Stimulated activated CD8-positive, alpha-beta memory T cell treated with anti-CD3 and anti-CD28 coated beads, Interleukin-4, amount 100 ng/mL, for 24 hours (primary cell): ENCODE results near the gene SERPINA6.
"Not testable (repeated sequence)": the region's sequence is repeated elsewhere in the genome, so short reads cannot be mapped to it uniquely, and the experiment has no call there.

Source experiments
- DNase-seq: peaks from one replicate; pipeline ENCODE4 v3.0.0-alpha.2; 2020; ENCODE audit warnings: low read depth

Gene SERPINA6

DNA sequence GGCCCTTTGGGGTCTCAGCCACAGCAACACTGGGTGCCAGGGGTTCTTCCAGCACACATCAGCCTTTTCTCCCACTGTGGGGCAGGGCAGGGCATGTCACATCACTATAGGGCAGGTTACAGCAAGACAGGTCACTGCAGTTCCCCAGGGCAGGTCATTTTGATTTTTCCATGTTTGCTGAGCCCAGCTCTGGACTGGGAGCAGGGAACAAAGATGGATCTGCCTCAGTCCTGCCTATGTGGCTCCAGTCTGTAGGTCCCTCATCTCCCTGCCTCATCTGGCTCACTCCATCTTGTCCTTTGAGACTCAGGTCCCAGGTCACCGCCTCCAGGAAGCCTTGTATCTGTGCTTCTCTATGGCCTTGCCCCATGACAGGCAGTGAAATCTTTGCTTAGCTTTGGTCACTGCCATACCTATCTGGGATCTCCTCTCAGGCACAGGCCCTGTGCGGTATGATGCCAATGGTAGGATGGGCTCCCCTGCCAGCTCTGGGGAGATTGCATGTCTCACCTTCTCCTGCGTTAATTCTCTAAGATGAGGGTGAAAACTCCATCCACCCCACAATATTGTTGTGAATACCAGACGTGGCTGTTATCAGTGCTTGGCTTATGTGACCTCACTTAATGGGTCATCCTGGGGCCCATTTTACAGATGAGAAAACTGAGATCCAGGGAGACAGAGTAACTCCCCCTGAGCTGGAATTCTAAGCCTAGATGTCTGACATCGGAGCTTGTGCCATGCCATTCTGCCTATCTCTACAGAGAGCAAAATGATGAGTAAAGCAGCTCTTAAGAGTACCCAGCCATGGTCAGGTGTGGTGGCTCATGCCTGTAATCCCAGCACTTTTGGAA lies 1.5 kb downstream of the SERPINA6 start:
- no peak for DNase-seq

DNA sequence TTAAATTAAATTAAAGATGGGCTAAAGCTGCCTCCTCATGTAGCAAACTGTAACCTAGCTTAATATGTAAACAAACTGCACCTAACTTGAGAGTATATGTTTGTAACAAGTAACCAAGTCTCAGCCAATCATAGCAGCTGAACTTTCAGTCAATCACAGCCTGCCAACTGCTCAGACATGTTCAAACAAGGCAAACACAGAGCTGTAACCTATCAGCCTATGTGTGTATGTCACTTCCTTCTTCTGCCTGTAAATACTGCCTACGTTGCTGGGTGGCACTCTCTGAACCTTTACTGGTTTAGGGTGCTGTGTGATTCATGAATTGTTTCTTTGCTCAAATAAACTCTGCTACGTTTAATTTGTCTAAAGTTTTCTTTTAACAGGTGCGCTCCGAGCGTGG lies 2.9 kb downstream of the SERPINA6 start:
- DNase-seq = no peak

DNA sequence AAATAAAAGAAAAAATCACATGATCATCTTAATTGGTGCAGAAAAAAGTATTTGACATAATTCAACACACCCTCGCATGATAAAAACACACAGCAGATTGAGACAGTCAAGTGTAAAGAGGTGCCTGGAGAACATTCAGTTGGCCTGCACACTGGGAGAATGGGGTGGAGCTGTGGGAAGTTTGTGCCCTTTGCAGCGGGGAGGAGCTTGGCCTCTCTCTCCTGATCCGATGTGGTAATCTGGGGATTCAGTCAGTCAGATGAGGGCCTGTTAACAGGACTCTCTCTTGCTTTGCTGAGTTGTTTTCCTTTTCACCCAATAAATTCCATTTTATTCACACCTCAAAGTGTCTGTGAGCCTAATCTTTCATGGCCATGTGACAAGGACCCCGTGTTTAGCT lies 5.9 kb downstream of the SERPINA6 start:
- DNase-seq = no peak

DNA sequence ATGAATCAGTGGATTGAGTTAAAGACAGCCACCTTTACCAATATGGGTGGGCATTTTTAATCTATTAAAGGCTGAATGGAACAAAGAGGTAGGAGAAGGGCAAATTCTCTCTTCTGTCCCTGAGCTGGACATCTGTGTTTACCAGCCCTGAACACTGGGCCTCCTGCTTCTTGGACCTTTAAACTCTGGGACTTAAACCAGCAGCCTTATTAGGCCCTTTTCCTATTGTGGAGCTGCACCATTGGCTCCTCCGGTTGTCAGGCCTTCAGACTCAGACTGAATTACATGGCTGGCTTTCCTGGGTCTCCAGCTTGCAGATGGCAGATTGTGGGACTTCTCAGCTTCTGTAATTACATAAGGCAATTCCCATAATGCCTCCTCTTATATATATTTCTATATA lies 6.4 kb downstream of the SERPINA6 start:
- no peak for DNase-seq

DNA sequence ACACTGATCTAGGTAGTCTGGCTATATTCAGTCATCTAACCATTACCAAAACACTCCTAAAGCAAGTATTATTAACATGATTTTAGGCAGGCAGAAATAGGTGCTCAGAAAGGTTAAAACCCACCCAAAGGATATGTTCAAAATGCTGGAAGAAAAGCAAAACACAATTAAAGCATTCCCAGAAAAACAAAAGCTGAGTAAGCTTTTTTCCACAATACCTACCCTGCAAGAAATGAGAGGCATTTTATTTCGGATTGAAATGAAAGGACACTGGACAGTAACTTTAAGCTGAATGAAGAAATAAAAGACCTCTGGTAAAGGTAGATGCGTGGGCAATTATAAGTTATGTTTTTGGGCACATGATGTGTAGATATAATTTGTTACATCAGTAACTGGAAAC lies 8.2 kb downstream of the SERPINA6 start:
- no peak for DNase-seq

DNA sequence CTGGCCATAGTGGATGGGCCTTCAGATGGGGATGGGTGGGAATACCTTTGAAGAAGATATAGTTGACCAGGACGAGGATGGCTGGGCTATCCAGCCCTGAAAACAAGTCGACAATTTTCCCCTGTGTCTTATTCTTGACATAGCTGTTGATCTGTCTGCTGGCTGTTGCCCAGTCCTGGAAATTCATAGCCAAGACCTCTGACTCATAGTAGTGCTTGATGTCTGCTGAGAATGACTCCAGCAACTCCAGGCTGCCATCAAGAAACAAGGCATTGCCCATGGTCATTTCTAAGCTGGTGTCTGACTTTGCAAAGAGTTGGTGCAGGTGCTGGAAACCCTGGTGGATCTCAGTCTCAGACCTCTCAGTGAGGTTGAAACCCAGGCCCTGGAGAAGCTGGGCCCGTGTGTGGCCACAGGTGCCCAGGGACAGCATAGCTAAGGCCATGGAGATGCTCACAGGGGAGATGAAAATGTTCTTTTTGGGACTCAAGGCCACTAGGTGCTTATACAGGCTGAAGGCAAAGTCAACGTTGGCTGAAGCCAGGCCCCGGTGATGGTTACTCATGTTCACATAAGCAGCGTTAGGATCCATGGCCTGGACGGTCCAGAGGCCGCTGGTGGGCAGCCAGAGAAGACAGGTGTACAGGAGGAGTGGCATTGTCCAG lies 9.0 kb downstream of the SERPINA6 start:
- DNase-seq = no peak

DNA sequence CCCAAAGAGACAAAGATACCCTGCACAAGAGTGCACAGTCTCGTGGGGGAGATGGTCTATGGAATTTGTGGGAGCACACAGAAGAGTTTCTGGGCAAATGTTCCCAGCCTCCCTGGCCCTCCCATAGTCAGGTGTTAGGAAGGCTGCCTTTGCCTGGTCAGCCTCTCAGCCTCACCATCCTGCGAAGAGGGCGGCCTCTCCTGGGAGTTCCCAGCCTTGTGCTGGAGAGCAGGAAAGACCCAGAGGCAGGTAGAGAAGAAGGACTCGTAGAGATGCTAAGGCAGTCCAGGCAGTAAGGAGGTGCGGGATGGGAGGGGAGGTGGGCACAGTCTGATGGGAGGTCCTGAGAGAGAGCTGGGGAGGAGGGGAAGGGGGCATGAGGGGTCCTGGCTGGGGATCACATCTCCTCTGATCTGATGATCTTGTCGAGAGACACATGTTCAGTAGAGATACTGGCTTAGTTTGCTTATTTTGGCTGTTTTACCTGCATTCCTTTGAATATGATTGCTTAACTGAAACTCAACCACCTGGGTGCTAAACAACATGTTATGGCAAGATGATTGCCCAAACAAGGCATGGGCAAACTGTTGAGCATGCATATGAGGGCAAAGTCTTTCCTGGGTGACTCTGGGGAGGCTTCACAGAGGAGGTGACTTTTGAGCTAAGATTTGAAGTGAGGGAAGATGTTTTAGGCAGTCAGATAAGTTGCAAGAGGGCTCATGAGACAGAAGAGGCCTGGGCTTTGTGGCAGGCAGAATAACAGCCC lies 10.5 kb downstream of the SERPINA6 start:
- no peak for DNase-seq

DNA sequence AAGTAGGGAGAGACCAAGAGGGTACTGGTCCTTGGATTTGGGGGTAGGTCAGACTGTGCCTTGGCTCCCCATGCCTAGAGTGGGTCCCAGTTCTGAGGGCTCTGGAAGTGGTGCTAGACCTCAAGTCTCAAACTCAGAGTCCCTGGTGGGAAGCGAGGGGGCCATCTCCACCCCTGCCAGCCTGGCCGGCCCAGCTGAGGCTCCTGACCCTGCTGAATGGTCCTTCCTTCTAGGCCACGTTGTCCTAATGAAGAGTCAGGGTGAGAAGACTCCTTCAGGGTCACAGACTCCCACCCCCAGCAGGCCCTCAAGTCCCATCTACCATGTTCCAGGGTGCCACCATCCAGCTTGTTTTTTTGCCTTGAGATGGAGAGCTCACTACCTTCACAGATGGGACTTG lies 12.9 kb downstream of the SERPINA6 start:
- DNase-seq = no peak

DNA sequence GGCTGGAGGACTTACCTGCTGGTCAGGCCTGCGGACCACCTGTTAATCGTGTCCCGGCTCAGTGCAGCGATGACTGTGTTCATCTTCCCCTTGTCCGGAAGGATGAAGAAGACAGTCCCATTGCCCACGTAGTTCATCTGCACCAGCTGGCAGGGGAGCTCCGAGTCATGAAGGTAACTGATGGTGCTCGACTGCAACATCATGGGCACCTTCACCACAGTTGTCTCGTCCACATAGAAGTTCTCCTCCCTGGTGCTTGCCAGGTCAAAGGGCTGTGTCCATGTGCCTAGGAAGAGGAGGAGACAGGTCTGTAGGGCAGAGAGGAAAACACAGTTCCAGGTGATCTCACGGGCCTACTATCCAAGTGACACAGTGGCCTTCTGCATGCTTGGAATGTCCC lies 13.4 kb downstream of the SERPINA6 start:
- DNase-seq = no peak

DNA sequence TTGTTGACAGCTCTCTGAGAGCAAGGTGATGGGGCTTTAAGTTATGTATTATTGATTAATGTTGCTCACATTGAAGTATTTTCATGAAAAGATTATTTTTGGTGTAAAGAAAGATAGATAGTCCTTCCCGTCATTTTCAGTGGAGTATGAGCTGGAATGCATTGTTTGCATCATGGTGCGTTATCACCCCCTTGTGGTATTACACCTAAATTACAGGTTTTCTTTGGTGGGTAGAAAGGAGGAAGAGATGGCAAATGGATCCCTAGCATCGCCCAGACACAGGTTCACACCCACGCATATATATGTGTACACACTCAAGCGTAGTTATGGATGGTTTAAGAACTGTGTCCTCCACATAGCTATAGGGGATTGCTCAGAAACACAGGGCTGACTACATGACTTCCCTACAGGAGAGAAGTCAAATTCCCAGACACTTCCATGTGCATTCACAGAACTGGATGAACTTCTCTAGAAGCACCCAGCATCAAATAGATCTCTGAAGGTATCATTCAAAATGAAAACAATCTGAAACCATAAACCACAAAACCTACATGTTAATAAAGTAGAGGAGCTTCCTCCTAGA lies 15.6 kb downstream of the SERPINA6 start:
- DNase-seq = no peak

DNA sequence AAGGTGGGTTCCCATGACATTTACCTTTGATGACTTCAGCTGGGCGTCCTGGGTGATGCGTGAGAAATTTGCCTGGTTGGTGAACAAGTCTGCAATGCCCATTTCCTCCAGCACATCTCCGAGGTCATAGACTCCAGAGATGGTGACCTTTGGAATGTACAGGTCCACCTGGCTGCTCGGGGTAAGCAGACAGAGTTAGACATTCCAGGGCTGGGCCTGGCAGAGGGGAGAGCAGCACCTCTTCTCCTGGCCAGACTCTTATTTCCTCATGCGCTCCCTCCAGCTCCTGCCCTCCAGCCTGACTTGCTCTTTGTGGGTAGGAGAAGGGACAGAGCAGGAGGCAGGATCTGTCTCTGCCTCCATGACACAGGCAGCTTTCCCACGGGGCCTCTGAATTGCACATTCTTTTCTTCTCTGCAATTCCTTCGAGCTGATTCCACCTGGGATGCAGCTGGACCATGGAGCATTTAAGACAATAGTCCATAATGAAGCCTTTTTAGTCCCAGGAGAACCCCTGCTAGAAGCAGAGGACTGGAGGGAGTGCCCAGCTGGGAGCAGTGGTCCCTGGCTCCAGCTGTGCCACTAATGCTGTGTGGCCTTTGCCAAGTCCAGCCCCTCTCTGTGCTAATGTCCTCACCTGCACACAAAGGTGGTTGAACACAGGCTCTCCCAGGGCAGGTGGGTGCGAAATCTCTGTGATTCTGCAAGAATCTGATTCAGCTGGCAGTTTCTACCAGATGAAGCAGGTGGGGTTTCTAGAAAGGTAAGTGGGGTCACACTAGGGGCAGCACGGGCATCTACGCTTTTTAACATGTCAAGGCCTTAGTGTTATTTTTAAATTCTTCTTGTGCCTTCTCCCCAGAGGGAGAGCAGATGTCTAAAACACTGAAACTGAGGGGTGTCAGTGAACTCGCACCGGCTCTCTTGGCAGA lies 16.8 kb downstream of the SERPINA6 start:
- no peak for DNase-seq

DNA sequence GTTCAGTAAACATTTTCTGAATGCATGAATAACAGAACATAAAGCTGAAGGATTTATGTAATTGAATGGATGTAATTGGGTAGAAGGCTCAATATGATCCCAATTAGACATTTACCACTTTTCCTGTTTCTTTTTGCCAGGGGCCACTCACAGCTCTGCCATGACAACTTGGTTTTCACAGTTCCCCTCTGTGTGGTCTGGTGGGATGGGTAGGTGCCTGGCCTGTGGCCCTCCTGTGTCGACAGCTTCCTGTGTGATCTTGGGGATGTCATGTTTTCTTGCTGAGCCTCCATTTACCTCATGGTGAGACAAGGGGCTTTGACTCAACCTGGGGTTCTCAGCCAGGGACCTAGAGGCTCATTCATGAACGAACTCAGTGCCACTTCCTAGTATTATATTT lies 17.5 kb downstream of the SERPINA6 start:
- no peak for DNase-seq

DNA sequence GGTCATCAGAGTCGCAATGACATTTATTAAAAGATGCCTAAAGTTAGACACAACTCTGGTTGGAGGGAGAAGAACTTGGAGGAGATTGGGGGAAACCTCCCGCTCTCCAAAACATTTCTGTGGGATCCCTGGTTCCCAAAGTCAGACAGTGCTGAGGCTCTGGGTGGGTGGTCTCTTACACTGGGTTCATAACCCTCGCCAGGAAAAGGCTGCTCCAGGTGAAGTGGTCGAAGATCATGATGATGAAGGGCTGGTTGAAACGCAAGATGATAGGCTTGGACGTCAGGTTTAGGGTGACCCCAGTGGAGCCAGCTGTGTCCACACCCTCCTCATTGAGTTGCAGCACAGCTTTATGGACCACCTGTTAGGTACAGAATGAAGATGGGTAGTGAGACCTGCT lies 18.9 kb downstream of the SERPINA6 start:
- DNase-seq = no peak

DNA sequence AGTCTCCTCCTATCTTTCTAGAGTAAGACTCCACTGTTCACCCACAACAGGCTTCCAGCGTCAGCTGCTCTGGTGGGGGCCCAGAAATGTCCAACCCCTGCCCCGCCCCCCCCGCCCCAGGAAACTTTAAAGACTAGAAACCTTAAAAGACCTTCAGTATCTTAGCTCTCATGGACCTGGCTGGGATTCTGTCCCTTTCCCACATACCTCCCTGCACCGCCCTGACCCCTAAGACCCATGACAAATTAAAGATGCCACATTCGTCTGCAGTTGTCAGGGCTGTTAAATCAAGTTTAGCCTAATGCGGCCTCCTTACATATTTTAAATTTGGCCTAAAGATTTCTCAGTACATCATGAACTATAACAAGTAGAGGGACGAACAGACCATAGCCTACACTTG lies 20.0 kb downstream of the SERPINA6 start:
- no peak for DNase-seq

DNA sequence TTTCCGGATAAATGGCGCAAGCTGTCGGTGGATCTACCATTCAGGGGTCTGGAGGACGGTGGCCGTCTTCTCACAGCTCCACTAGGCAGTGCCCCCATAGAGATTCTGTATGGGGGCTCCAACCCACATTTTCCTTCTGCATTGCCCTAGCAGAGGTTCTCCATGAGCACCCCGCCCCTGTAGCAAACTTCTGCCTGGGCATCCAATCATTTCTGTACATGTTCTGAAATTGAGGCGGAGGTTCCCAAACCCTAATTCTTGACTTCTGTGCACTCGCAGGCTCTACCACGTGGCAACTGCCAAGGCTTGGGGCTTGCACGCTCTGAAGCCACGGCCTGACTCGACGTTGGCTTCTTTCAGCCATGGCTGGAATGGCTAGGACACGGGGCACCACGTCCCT lies 25.0 kb downstream of the SERPINA6 start:
- no peak for DNase-seq

DNA sequence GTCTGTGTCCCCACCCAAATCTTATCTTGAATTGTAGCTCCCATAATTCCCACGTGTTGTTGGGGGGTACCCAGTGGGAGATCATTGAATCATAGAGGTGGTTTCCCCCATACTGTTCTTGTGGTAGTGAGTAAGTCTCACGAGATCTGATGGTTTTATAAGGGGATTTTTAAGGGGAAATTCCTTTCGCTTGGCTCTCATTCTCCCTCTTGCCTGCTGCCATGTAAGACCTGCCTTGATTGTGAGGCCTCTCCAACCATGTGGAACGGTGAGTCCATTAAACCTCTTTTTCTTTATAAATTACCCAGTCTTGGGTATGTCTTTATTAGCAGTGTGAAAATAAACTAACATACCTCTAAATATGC lies 27.0 kb downstream of the SERPINA6 start:
- DNase-seq = not testable (repeated sequence)

DNA sequence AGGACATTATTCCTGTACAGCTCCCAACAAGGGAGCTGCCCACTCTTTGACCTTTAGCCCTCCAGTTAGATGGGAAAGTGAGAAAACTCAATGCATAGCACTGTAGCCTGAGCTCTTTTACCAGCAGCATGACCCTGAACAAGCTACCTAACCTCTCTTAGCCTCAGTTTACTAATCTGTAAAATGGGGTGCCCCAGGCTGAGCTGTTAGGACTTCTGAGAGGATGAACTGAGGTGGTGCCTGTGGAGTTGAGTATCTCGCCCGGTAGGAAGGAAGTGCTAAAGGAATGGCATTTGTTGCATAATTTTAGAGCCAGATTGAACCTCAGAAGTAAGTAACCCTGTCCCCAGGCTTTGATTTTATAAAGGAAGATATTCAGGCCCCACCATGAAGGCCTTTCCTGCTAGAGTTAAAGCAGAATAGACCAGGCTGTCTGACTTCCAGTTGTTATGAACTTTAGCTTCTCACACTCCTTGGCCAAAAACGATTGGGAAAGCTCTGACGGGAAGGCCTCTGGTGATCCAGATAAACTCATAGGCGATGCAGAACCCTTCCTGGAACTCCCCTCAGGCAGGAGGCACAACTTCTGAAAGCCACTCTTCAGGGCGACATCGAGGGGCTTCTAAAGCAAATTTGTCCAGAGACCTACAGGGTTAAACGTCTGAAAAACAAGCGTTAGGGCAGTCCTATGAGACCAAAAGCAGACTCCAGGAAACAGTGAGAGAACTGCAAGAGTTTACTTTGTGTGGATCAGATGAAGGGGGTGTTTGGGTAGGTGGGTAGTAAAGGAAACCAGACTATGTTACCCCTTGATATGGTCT lies 27.6 kb downstream of the SERPINA6 start:
- no peak for DNase-seq

DNA sequence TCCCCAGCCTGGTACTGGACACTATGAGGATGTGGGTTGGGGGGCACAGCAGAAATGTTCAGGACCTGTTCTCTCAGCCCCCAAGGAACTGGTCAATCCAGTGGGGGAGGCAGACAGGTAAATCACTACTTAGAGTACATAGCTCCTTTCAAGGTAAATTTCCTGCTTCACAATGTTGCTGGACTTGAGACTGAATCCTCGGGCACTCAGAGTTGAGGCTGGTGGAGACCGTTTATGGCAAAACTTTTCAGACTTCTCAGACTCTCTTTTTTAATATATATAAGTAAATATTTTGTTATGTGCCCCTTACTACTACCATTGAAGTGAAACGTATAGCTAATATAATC lies 29.6 kb downstream of the SERPINA6 start:
- DNase-seq = no peak

DNA sequence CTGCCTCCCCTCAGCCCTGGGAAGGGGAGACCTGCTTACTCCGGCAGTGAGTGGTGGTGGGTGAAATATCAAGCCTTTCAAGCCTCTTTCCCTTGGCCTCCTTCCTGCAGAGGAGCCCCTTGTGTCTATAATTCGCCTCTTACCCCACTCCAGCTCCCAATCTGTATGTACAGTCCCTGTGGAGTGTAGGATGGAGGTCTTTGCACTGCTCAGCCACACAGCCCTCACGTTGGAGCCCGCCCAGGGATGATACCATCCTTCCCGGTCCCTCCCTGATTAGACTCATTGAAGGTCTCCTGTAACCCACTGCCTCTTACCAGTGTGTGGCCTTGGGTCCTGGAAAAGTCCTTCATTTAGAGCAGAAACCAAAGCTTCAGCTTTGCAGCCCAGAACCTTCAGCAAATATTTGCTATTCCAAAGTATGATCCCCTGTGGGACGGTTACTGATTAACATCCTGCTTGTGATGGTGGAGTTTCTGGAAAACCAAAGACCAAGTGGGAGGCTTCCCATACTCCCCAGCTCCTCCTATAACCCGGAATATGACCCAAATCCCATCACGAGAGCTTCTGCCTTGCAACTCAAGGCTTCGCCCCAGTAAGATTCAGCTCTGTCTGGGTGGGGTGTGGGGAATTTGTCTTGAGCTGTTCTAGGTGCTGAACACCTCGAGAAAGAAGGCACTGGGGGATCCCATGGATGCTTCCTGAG lies 30.1 kb downstream of the SERPINA6 start, which contains the start of gene SERPINA10:
Gene SERPINA10, minus strand, starts transcription at position 397 of the 706 bp plus-strand sequence. CDS start 2,675 bp downstream, outside the sequence.
- no peak for DNase-seq

DNA sequence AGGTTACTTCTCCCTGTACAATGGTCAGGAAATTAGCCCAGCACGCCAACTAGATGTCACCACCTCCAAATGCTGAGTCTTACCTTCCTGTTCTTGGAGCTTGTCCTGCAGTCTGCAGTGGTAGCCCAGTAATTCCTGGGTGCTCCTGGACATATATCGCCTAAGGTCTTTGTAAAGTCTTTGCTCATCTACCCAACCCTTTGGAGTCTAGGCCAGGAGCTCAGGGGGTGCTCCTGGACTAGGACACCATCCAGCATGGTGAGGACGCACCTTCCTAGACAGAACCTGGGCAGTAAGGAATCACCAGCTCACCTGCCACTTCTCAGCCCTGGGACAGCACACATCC lies 30.6 kb downstream of the SERPINA6 start:
- DNase-seq = no peak
